Osteoblast (primary cell): ENCODE measurements around the gene ATP8B4. TPM values are rescaled to one million over a fixed set of nuclear protein-coding genes. Genes with fewer than 3 reads are reported as not detected.

ENCODE experiments used
- DNase-seq: peaks from one replicate; pipeline ENCODE4 v3.0.0; 2011; ENCODE audit warnings: low spot score, mixed read lengths; ENCODE audit not compliant: insufficient read length; ENCODE audit errors: missing footprints
- H2AFZ ChIP-seq: 2 replicates; pipeline ENCODE4 v1.6.0; 2011; ENCODE audit warnings: mild to moderate bottlenecking, low read length
- H3K27ac ChIP-seq: 2 replicates; pipeline ENCODE4 v1.5.1; 2011; ENCODE audit warnings: mild to moderate bottlenecking, low read depth, low read length, moderate library complexity
- H3K27me3 ChIP-seq: 2 replicates; pipeline ENCODE4 v1.6.0; 2012; ENCODE audit warnings: mild to moderate bottlenecking, control low read depth, inconsistent platforms, low read length, moderate library complexity; ENCODE audit not compliant: insufficient read depth
- H3K36me3 ChIP-seq: 2 replicates; pipeline ENCODE4 v1.5.1; 2011; ENCODE audit warnings: mild to moderate bottlenecking, low read length, control low read depth, moderate library complexity; ENCODE audit not compliant: insufficient read depth
- H3K4me1 ChIP-seq: 2 replicates; pipeline ENCODE4 v1.5.1; 2011; ENCODE audit warnings: mild to moderate bottlenecking, low read length, control low read depth, moderate library complexity; ENCODE audit not compliant: insufficient read depth
- H3K4me2 ChIP-seq: 2 replicates; pipeline ENCODE4 v1.6.0; 2011; ENCODE audit warnings: mild to moderate bottlenecking, low read length; ENCODE audit not compliant: insufficient read depth
- H3K4me3 ChIP-seq: fragments of 200-600 bp; sonication (generic); 3 replicates; pipeline ENCODE4 v1.5.1; 2012; ENCODE audit warnings: mild to moderate bottlenecking, low read length, inconsistent platforms; ENCODE audit not compliant: insufficient read depth
- H3K79me2 ChIP-seq: 2 replicates; pipeline ENCODE4 v1.6.0; 2012; ENCODE audit warnings: mild to moderate bottlenecking, low read length, control low read depth, inconsistent platforms; ENCODE audit not compliant: insufficient read depth
- H3K9me3 ChIP-seq: 2 replicates; pipeline ENCODE4 v1.5.1; 2011; ENCODE audit warnings: low read depth, low read length, control low read depth
- H4K20me1 ChIP-seq: 2 replicates; pipeline ENCODE4 v1.6.0; 2012; ENCODE audit warnings: mild to moderate bottlenecking, low read length, control low read depth; ENCODE audit not compliant: insufficient read depth
- CTCF ChIP-seq: IDR thresholded peaks from 2 replicates; pipeline ENCODE4 v1.5.1; 2011; ENCODE audit warnings: mild to moderate bottlenecking, low read depth, low read length, moderate library complexity; ENCODE audit errors: extremely low read depth
- total RNA-seq: library from RNA; depleted of rRNA; stranded (reverse); fragments of >200 nt; gene quantifications from 2 replicates; pipeline ENCODE4 v1.2.3, GENCODE V29; 2012

Gene ATP8B4
- total RNA-seq, 1 donor: 1.1 TPM

DNA sequence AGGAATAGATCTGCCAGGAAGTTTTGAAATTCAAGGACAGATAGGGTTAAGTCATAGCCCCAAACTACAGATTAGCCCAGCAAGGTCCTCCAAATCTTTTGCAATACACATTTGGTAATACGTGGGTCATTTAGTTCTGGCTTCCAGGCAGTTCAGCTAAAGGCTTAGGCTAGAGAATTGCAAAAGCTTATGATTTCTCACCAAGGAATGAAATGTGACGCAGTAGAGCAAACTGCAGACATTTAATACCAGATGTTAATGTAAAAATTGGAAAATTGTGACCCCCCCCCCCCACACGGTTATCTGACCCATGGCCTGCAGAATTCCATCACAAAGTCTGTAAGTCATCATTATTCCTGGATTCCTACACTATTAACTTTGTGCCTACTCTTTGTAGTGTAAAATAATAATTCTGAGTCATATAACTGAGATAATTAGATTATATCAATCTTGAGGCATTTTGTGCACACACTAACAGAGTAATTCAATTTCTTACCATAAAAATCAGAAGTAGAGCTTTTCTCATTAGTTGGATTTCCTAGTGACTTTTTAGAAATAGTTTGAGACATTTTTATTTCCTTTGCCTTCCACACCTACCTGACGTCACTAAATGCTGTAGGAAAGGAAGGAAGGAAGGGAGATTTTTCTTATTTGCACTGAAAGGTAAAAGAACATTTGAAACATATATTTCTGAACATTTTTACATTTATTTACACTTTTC lies 263.0 kb downstream of the ATP8B4 start:
- Histone ChIP-seq H3K36me3 (no peaks in the 10 kb centered on the region), H4K20me1 (no peaks in the 10 kb centered on the region), H2AFZ (no peak overlapping the region), H3K4me3 (no peak overlapping the region), H3K4me1 (peaks cover 52% of the 10 kb centered on the region), H3K9me3 (no peaks in the 10 kb centered on the region), H3K27me3 (no peaks in the 10 kb centered on the region), H3K79me2 (no peaks in the 10 kb centered on the region), H3K27ac (peak overlapping the region; percentile 81), H3K4me2 (peak overlapping the region; percentile 2)
- no peak for TF ChIP-seq CTCF
- peak; percentile 66 for DNase-seq

- H3K4me3 ChIP-seq: no peak overlapping the region
- TF ChIP-seq CTCF: no peak
- H3K27ac ChIP-seq: no peak overlapping the region
- H4K20me1 ChIP-seq: no peaks in the 10 kb centered on the region
- H3K4me2 ChIP-seq: no peak overlapping the region
- peaks cover 37% of the 10 kb centered on the region for H3K4me1 ChIP-seq
- H3K9me3 ChIP-seq: no peaks in the 10 kb centered on the region
- H3K27me3 ChIP-seq: no peaks in the 10 kb centered on the region
- H3K79me2 ChIP-seq: no peaks in the 10 kb centered on the region
- no peak for DNase-seq
- H2AFZ ChIP-seq: no peak overlapping the region
- H3K36me3 ChIP-seq: no peaks in the 10 kb centered on the region
Observed at GRCh38 chr15:49852756-49853155, 266.3 kb downstream of the ATP8B4 start.

DNA sequence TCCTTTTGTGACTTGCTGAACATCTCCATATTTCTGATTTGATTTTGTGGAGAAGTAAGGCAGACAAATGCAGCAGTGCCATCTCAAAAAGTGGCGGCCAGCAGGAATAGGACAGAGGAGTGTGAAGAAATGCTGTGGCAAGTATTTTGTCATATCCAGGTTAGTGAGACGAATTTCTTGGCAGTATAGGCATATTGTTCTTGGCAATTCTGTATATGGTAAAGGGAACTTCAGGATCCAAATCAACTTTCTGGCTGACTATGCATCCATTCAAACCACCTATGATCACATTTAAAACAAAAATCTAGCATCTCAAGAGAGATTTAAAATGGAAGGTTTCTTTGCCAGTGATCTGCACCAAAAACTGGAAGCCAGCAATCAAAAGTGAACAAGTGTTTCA lies 270.2 kb downstream of the ATP8B4 start:
- no peak for DNase-seq

More for the DNA sequence above, 270.2 kb downstream of the ATP8B4 start:
- Histone ChIP-seq H4K20me1 (no peaks in the 10 kb centered on the region), H3K4me3 (no peak overlapping the region), H3K36me3 (no peaks in the 10 kb centered on the region), H3K9me3 (no peaks in the 10 kb centered on the region), H2AFZ (no peak overlapping the region), H3K27ac (peak overlapping the region; percentile 95), H3K4me2 (peak overlapping the region; percentile 71), H3K27me3 (no peaks in the 10 kb centered on the region), H3K79me2 (no peaks in the 10 kb centered on the region), H3K4me1 (peaks cover 27% of the 10 kb centered on the region)
- no peak for TF ChIP-seq CTCF
